ENCODE results near the gene MRGPRX1.
"Not testable (repeated sequence)": the region's sequence is repeated elsewhere in the genome, so short reads cannot be mapped to it uniquely, and the experiment has no call there.

DNA sequence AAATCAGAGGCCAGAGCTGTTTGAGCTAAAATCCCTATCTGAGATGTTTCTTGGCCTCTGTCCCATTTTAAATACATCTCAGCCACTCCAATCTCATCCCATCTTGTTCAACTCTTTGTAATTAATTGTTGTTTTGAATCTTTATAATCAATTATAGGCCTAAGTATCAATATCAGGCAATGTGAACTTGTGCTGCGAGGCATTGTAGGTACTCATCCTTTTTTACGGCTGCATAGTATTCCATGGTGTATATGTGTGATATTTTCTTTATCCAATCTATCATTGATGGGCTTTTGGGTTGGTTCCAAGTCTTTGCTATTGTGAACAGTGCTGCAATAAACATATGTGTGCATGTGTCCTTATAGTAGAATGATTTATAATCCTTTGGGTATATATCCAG is 47.5 kb downstream of the MRGPRX1 start:
- TF ChIP-seq POLR2A (IDR thresholded peaks at IDR 0.05; ENCODE audit: low read length); GATA1 (IDR thresholded peaks at IDR 0.05; ENCODE audit: low read depth, low read length): not testable (repeated sequence)
